ENCODE measurements around the gene GPD2. TPM values are rescaled to one million over a fixed set of nuclear protein-coding genes. Genes with fewer than 3 reads are reported as not detected.

GPD2 gene
- 52.4 and 57.2 TPM in 2 replicates for total RNA-seq (2014; rRNA removed; shearing (Covaris generic))
- polyA plus RNA-seq (2015; cell fraction: cytosol; rRNA removed): 18.5 and 28.6 TPM in 2 replicates
- polyA plus RNA-seq (2015; cell fraction: nucleus; rRNA removed): 44.3 and 48.2 TPM in 2 replicates

GRCh38 chr2:156435718-156436496 is at the start of gene GPD2:
TSS of gene GPD2 (plus strand) at chr2:156436379. CDS start at chr2:156476106, 39,727 bp downstream.
- peak; percentile 86 for DNase-seq (ENCODE audit: low read depth)

DNA sequence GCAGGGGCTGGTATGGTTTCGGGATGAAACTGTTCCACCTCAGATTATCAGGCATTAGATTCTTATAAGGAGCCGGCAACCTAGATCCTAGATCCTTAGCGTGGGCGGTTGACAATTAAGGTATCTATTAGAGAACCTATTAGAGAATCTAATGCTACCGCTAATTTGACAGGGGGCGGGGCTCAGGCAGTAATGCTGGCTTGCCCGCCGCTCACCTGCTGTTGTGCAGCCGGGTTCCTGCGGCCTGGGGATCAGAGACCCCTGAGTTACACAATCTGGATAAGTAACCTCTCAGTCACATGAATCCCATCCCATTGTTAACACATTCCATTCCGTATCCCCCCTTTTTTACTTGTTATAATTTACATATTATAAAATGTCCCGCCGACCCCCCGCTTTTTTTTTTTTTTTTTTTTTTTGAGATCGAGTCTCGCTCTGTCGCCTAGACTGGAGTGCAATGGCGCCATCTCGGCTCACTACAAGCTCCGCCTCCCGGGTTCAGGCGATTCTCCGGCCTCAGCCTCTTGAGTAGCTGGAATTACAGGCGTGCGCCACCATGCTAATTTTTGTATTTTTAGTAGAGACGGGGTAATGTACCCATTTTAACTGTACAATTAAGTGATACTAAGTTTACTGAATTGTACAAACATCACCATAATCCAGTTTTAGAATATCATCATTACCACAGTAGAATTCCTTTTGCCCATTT is 42.0 kb upstream of the GPD2 start:
- no peak for DNase-seq (ENCODE audit: low read depth)

GRCh38 chr2:156396126-156396525 is 40.1 kb upstream of the GPD2 start:
- DNase-seq (ENCODE audit: low read depth): no peak

- DNase-seq (ENCODE audit: low read depth): no peak
Measured at GRCh38 chr2:156397229-156397628, 39.0 kb upstream of the GPD2 start.

DNA sequence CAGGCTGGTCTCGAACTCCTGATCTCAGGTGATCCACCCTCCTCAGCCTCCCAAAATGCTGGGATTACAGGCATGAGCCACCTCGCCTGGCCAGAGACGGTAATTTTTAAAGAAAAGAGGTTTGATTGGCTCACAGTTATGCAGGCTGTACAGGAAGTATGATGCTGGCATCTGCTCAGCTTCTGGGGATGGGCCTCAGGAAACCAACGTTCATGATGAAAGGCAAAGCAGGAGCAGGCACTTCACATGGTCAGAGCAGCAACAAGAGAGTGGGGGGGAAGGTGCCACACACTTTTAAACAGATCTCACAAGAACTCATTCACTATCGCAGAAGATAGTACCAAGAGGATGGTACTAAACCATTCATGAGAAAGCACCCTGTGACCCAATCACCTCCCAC is 38.0 kb upstream of the GPD2 start:
- peak; percentile 12 for DNase-seq (ENCODE audit: low read depth)

- no peak for DNase-seq (ENCODE audit: low read depth)
Measured at GRCh38 chr2:156399224-156399949, 36.8 kb upstream of the GPD2 start.

GRCh38 chr2:156399950-156400705 is 36.1 kb upstream of the GPD2 start:
- DNase-seq (ENCODE audit: low read depth): peak; percentile 81

DNA sequence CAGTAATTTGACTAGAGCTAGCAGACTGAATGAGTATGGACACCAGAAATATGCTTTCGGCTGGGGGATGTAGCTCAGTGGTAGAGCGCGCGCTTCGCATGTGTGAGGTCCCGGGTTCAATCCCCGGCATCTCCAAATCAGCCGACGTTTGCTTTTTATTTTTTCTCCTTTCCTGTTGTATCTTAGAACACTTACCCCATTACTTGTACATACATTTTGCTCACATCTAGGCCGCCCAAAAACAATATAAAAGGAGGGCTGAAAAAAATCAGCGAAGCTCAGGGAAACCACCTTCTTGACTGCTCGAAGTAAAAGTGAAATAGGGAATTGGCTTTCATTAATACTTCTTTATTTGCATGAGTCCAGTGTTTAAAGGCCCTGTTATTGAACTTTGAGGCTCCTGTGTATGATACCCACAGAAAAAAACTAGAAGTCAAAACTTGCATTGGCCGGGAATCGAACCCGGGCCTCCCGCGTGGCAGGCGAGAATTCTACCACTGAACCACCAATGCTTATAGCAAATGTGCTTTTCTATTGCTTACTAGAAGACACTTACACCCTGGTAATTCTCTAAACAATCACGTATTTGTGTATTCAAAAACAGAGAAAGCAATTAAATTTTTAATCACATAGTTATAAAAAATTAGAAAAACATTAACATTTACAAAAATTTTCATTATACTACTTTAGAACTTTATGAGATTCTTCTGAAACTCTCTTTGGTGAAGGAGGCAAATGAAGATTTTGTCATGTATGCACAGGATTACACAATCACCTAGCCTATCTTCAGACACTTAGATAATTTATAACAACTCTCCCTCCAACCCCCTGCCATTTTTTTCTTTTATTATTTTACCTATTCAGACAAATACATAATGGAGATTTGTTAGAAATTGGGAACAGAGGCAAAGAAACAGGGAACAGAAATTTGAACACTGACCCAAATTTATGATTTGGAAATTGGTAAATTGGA is 35.2 kb upstream of the GPD2 start:
- DNase-seq (ENCODE audit: low read depth): peak; percentile 88

GRCh38 chr2:156401861-156402260 is 34.3 kb upstream of the GPD2 start:
- peak; percentile 11 for DNase-seq (ENCODE audit: low read depth)

GRCh38 chr2:156405586-156405985 is 30.6 kb upstream of the GPD2 start:
- DNase-seq (ENCODE audit: low read depth): peak; percentile 50

- no peak for DNase-seq (ENCODE audit: low read depth)
Measured at GRCh38 chr2:156411835-156412234, 24.3 kb upstream of the GPD2 start.

DNA sequence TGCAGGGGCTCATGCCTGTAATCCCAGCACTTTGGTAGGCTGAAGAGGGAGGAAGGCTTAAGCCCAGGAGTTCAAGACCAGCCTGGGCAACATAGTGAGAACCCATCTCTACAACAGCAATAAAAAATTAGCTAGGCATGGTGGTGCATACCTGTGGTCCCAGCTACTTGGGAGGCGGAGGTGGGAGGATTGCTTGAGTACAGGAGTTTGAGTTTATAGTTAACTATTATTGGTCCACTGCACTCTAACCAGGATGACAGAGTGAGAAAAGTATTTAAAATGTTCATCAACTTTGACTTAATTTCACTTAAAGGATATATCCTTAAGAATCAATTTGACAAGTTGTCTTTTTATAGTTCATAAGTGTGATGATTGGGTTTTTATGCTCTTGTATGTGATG is 14.3 kb upstream of the GPD2 start:
- DNase-seq (ENCODE audit: low read depth): no peak

DNA sequence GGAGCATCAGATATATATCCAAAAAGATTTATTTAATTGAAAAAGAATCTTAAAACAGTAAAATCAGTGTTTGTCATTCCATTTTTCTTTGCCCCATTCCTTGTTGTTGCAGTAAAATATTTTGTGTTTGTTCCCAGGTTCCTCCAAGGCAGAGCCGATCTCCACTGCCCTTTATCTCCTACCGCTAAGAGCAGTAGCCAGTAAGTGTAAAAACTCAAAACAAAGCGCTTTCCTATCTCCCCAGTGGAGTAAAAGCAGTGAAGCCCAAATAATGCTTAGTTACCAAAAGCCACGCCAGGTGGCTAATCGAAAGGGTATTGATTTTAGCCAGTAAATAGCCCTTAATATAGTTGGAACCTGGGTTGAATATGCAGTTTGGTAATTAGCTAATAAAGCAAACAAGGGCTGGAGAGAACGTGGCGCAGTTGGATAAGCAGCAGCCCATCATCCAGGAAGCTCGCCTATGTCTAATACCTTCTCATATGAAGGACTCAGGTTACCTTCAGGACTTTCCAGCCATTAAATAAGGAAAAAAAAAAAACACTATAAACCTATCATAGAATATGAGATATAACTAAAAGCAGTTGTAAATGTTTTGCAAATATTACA is 12.4 kb upstream of the GPD2 start:
- DNase-seq (ENCODE audit: low read depth): no peak

DNA sequence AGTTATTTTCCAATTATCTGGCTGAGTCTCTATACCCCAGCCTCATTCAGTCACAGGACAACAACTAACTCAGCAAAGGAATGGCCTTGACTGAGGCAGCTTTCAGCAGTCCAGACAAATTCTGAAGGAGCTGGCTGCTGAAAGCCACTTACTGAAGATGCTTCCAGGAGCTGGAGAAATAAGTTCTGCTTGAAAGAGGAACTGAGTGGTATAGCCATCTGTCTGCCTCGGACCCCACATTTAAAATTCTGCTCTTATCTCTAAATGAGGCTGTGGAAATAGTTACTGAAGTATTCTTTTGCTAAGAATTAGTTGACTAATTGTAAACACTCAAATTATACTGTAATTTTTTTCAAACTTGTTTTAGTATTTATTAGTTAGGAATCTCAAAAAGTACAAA is 9.1 kb upstream of the GPD2 start:
- no peak for DNase-seq (ENCODE audit: low read depth)

- no peak for DNase-seq (ENCODE audit: low read depth)
Measured at GRCh38 chr2:156429211-156429610, 7.0 kb upstream of the GPD2 start.

DNA sequence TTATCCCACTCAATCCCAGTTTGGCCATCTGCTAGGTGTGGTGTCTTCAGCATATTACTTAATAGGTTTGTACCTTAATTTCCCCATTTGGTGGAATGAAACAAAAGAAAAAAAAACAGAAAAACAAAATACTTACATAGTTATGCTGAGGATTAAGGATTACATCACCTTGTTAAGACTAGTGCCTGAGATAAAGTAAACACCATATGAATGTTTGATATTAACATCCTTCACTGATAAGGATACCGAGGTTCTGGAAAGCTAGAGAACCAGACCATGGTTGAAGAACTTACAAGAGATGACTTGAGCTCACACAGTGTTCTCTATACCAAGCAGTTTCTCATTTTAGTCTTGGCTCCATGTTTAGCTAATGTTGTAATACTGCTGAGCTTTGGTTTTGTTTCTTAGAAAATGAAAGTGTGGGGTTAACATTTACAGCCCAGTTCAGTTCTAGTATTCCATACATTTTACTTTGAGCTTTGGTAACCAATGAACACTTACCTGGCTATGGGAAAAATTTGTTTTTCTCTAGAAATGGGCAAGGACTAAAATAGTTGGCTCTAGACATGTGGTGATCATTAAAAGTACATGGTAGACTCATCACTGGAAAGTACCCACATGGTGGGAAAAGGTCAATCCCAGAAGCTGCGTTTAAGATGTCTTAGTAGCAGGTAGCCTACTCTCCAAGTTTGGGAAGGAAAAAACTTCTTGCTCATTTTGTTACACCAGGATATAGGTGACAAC is 5.8 kb upstream of the GPD2 start:
- no peak for DNase-seq (ENCODE audit: low read depth)

GRCh38 chr2:156430980-156431358 is 5.2 kb upstream of the GPD2 start:
- peak; percentile 79 for DNase-seq (ENCODE audit: low read depth)

DNA sequence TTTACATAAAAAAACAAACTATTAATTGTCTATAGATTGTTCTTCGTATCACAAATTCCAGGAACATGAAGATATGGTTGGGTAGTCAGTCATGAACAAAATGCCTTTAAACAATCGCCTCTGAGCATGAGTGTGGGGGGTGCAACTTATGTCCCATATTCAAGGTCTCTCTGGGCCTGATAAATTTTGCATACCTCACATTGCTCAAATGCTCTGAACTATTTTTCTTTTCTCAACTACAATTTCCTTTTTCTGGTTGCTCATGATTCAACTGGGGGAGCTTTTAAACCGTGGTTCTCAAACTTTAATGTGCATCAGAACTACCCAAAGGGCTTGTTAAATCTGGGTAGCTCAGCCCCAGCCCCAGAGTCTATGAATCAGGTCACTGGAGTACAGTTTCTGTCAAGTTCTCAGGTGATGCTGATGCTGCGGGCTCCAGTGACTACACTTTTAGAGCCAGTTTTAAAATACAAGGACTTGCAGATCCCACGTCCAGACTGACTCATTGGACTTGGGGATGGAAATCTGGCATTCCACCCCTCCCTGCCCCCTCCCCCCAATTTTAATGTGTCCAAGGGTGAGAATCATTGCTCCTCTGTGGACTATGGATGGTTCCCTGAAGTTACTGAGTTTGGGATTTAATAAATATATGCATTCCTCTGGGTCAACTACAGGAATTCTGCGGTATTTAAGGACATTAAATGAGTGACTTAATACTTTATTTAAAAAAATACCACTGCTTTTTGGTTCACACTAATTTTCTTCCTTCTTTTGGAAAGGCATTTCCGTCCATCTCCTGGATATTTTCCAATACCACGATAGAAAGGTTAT is 1.5 kb upstream of the GPD2 start:
- peak; percentile 10 for DNase-seq (ENCODE audit: low read depth)
